K562 (cell line): ENCODE measurements around the gene GRHPR. TPM values are rescaled to one million over a fixed set of nuclear protein-coding genes. Genes with fewer than 3 reads are reported as not detected.

Source experiments
- BDP1 ChIP-seq: IDR thresholded peaks from 3 replicates; pipeline ENCODE4 v1.6.1; 2011; ENCODE audit not compliant: insufficient read length, insufficient read depth
- BRF1 ChIP-seq: IDR thresholded peaks from 3 replicates; pipeline ENCODE4 v1.6.1; 2011; ENCODE audit warnings: borderline replicate concordance, mild to moderate bottlenecking; ENCODE audit not compliant: insufficient read length; ENCODE audit errors: extremely low read depth
- CBFB ChIP-seq: sonication (generic); formaldehyde crosslinking; IDR thresholded peaks from 2 replicates; pipeline ENCODE4 v1.4.0; 2020; ENCODE audit warnings: mild to moderate bottlenecking, missing genetic modification reagents
- CBX3 ChIP-seq, 2 experiments: IDR thresholded peaks; 1 replicate in 1 of 2; 2 replicates in 1 of 2; pipeline ENCODE4 v1.6.1; 2012; ENCODE audit warnings: inconsistent platforms in 2 of 2, low read length in 2 of 2, borderline replicate concordance in 1 of 2, control low read depth in 1 of 2
- CREB3L1 ChIP-seq: fragments of 450-650 bp; IDR thresholded peaks from 2 replicates; pipeline ENCODE4 v1.6.1; 2014; ENCODE audit warnings: low read depth, mild to moderate bottlenecking, moderate library complexity, borderline replicate concordance
- E2F3 ChIP-seq: fragments of 250-450 bp; sonication (Bioruptor Pico); IDR thresholded peaks from 2 replicates; pipeline ENCODE4 v1.4.0; 2020; ENCODE audit warnings: mild to moderate bottlenecking
- ESRRB ChIP-seq: fragments of 250-450 bp; sonication (Bioruptor Pico); IDR thresholded peaks from 2 replicates; pipeline ENCODE4 v1.5.0; 2020; ENCODE audit warnings: mild to moderate bottlenecking, moderate library complexity, borderline replicate concordance
- GTF2A2 ChIP-seq: IDR thresholded peaks from 2 replicates; pipeline ENCODE4 v1.6.1; 2016; ENCODE audit warnings: mild to moderate bottlenecking, missing genetic modification characterization, missing compliant biosample characterization
- HDAC1 ChIP-seq, 2 experiments: fragments of 450-650 bp; IDR thresholded peaks; 2 replicates each; pipeline ENCODE4 v1.6.1; 2016 to 2017; ENCODE audit warnings: inconsistent platforms in 1 of 2, mild to moderate bottlenecking in 1 of 2, moderate library complexity in 1 of 2
- KAT8 ChIP-seq: fragments of 450-650 bp; IDR thresholded peaks from 2 replicates; pipeline ENCODE4 v1.6.1; 2016; ENCODE audit warnings: low read depth, mild to moderate bottlenecking
- KDM1A ChIP-seq, 2 experiments: fragments of 450-650 bp; IDR thresholded peaks; 2 replicates each; pipeline ENCODE4 v1.6.1; 2016; ENCODE audit warnings: mild to moderate bottlenecking in 2 of 2
- KDM5B ChIP-seq: fragments of 200-600 bp; sonication (generic); IDR thresholded peaks from 2 replicates; pipeline ENCODE4 v1.6.1; 2012; ENCODE audit warnings: low read depth, mild to moderate bottlenecking, moderate library complexity, low read length, control low read depth, inconsistent platforms; ENCODE audit not compliant: insufficient replicate concordance
- KHSRP ChIP-seq: fragments of 450-650 bp; IDR thresholded peaks from 2 replicates; pipeline ENCODE4 v1.6.1; 2017
- MBD2 ChIP-seq: sonication (generic); IDR thresholded peaks from 2 replicates; pipeline ENCODE4 v1.6.1; 2016; ENCODE audit warnings: low read depth, borderline replicate concordance
- MIER1 ChIP-seq: fragments of 450-650 bp; IDR thresholded peaks from 2 replicates; pipeline ENCODE4 v1.6.1; 2016; ENCODE audit warnings: antibody characterized with exemption, mild to moderate bottlenecking, low read depth
- POLR2AphosphoS5 ChIP-seq: IDR thresholded peaks from 2 replicates; pipeline ENCODE4 v1.6.1; 2011; ENCODE audit warnings: mild to moderate bottlenecking, low read depth, low read length, moderate library complexity; ENCODE audit not compliant: control insufficient read depth, insufficient read depth
- PPARD ChIP-seq: fragments of 250-450 bp; sonication (Bioruptor Pico); IDR thresholded peaks from 2 replicates; pipeline ENCODE4 v1.8.0; 2022; ENCODE audit warnings: inconsistent platforms, mild to moderate bottlenecking, moderate library complexity
- RNF219 ChIP-seq: fragments of 250-450 bp; sonication (Bioruptor Pico); IDR thresholded peaks from 2 replicates; pipeline ENCODE4 v1.5.0; 2022; ENCODE audit warnings: mild to moderate bottlenecking
- SMARCE1 ChIP-seq: fragments of 450-650 bp; IDR thresholded peaks from 2 replicates; pipeline ENCODE4 v1.7.1; 2016; ENCODE audit warnings: mild to moderate bottlenecking
- TEAD4 ChIP-seq, 2 experiments: sonication (generic) in 1 of 2; formaldehyde crosslinking in 1 of 2; IDR thresholded peaks; 2 replicates each; pipeline versions ENCODE4 v1.6.1 to v1.8.0; 2012 to 2022; ENCODE audit warnings: borderline replicate concordance in 1 of 2, inconsistent platforms in 1 of 2, low read length in 1 of 2, mild to moderate bottlenecking in 1 of 2, missing genetic modification reagents in 1 of 2
- USF1 ChIP-seq: sonication (generic); formaldehyde crosslinking; IDR thresholded peaks from 2 replicates; pipeline ENCODE4 v1.9.0; 2022; ENCODE audit warnings: mild to moderate bottlenecking, missing genetic modification reagents
- ZBTB1 ChIP-seq: sonication (generic); formaldehyde crosslinking; IDR thresholded peaks from 2 replicates; pipeline ENCODE4 v1.8.1; 2023; ENCODE audit warnings: missing genetic modification reagents, low read depth, mild to moderate bottlenecking, borderline replicate concordance
- ZEB2 ChIP-seq: fragments of 450-650 bp; IDR thresholded peaks from 2 replicates; pipeline ENCODE4 v1.6.1; 2016
- ZKSCAN1 ChIP-seq: fragments of 150-350 bp; IDR thresholded peaks from 2 replicates; pipeline ENCODE4 v1.6.1; 2016; ENCODE audit warnings: low read depth, low read length
- ZNF785 ChIP-seq: fragments of 250-450 bp; sonication (Bioruptor Pico); IDR thresholded peaks from 2 replicates; pipeline ENCODE4 v1.4.0; 2020; ENCODE audit warnings: mild to moderate bottlenecking
- polyA plus RNA-seq, 8 experiments: library from polyadenylated mRNA; depleted of rRNA in 4 of 8; stranded (reverse) in 5 of 8; unstranded in 3 of 8; fragments of >200 nt; fragmentation: Nextera tagmentation in 2 of 8; fragmentation: Illumina TruSeq in 1 of 8; extraction: Ambion mirVana in 2 of 8; extraction: Trizol in 1 of 8; gene quantifications; 2 replicates each; pipeline versions ENCODE4 v1.2.1 to v1.2.3, GENCODE V29; 2011 to 2014; ENCODE audit warnings: inconsistent platforms in 1 of 8, missing spikeins in 1 of 8
- total RNA-seq, 7 experiments: library from RNA; depleted of rRNA in 6 of 7; stranded (reverse); fragments of >200 nt in 6 of 7; fragmentation: Illumina TruSeq in 2 of 7; extraction: Trizol in 2 of 7; gene quantifications; 2 replicates each; pipeline versions ENCODE4 v1.2.1 to v1.2.3, GENCODE V29; 2011 to 2021; ENCODE audit warnings: low replicate concordance in 1 of 7

GRHPR gene
- total and polyA plus RNA-seq, 9 of the 15 experiments (the other 6 are each of a cell fraction or from before 2014, with no cell fraction given) = 38.9 to 144 (median 120) TPM

GRCh38 chr9:37464426-37465248, 42.1 kb downstream of the GRHPR start (continued):
- TF ChIP-seq KDM1A (IDR thresholded peaks at IDR 0.05) (no peak), GTF2A2 (tag) (no peak), CBFB (CRISPR knock-in tag) (no peak), CBX3 (IDR thresholded peaks at IDR 0.05; ENCODE audit: borderline replicate concordance in 1 of 2, low read length in 2 of 2) (no peak), ESRRB (CRISPR knock-in tag) (no peak), TEAD4 (IDR thresholded peaks at IDR 0.05; ENCODE audit: low read length) (no peak), TEAD4 (CRISPR knock-in tag; IDR thresholded peaks at IDR 0.05; ENCODE audit: borderline replicate concordance) (peak; percentile 90; the same call in 1 of the 2 replicates), E2F3 (0 out of 2 replicates have a peak, but pooled peaks have one; percentile 4), CREB3L1 (peak; percentile 44; the same call in 1 of the 2 replicates), KAT8 (no peak), KDM5B (peak; percentile 75), ZBTB1 (0 out of 2 replicates have a peak, but pooled peaks have one; percentile 54), HDAC1 (IDR thresholded peaks at IDR 0.05) (peak in 1 of 2 experiments; percentile 93; a peak in 2 of 4 replicates), SMARCE1 (0 out of 2 replicates have a peak, but pooled peaks have one; percentile 38), ZEB2 (0 out of 2 replicates have a peak, but pooled peaks have one; percentile 36), USF1 (peak; percentile 81), ZNF785 (CRISPR knock-in tag) (no peak), BRF1 (no peak), RNF219 (no peak), ZKSCAN1 (peak; percentile 53), MIER1 (no peak), BDP1 (no peak), MBD2 (no peak), POLR2AphosphoS5 (no peak), KHSRP (0 out of 2 replicates have a peak, but pooled peaks have one; percentile 2), PPARD (CRISPR knock-in tag) (no peak)
